H9 (cell line): ENCODE results near the gene NRXN3. TPM values are rescaled to one million over a fixed set of nuclear protein-coding genes. Genes with fewer than 3 reads are reported as not detected.

Source experiments
- DNase-seq: peaks from one replicate; pipeline ENCODE4 v3.0.0-alpha.2; 2017
- H2AFZ ChIP-seq: one replicate; pipeline ENCODE4 v1.6.1; 2013; ENCODE audit warnings: mild to moderate bottlenecking, low read length, control low read depth, moderate library complexity
- H2AK5ac ChIP-seq: 2 replicates; pipeline ENCODE4 v1.6.1; 2013; ENCODE audit warnings: low read length, control low read depth, mixed read lengths; ENCODE audit not compliant: insufficient read length
- H2BK120ac ChIP-seq: one replicate; pipeline ENCODE4 v1.6.1; 2013; ENCODE audit warnings: low read depth, mild to moderate bottlenecking, low read length, control low read depth, inconsistent platforms; ENCODE audit not compliant: poor library complexity, severe bottlenecking
- H2BK12ac ChIP-seq: 2 replicates; pipeline ENCODE4 v1.6.1; 2013; ENCODE audit warnings: low read length, control low read depth, mixed read lengths, low read depth; ENCODE audit not compliant: insufficient read length
- H2BK15ac ChIP-seq: 2 replicates; pipeline ENCODE4 v1.6.1; 2013; ENCODE audit warnings: low read depth, low read length, control low read depth
- H2BK20ac ChIP-seq: one replicate; pipeline ENCODE4 v1.6.1; 2013; ENCODE audit warnings: low read depth, mild to moderate bottlenecking, low read length, control low read depth, inconsistent platforms; ENCODE audit not compliant: poor library complexity, severe bottlenecking
- H2BK5ac ChIP-seq: 2 replicates; pipeline ENCODE4 v1.6.1; 2013; ENCODE audit warnings: low read length, control low read depth, mixed read lengths; ENCODE audit not compliant: insufficient read length
- H3K14ac ChIP-seq: 2 replicates; pipeline ENCODE4 v1.6.1; 2013; ENCODE audit warnings: low read length, control low read depth; ENCODE audit not compliant: insufficient read depth
- H3K18ac ChIP-seq: 2 replicates; pipeline ENCODE4 v1.6.1; 2013; ENCODE audit warnings: low read depth, mild to moderate bottlenecking, mixed read lengths, low read length, control low read depth; ENCODE audit not compliant: insufficient read length
- H3K23ac ChIP-seq: 2 replicates; pipeline ENCODE4 v1.6.1; 2013; ENCODE audit warnings: low read length, control low read depth, mixed read lengths, low read depth; ENCODE audit not compliant: insufficient read length
- H3K23me2 ChIP-seq: 2 replicates; pipeline ENCODE4 v1.6.1; 2013; ENCODE audit warnings: low read depth, mild to moderate bottlenecking, mixed read lengths, low read length, control low read depth; ENCODE audit not compliant: insufficient read length, poor library complexity, severe bottlenecking
- H3K27ac ChIP-seq: 2 replicates; pipeline ENCODE4 v1.5.1; 2013; ENCODE audit warnings: low read length, control low read depth, mixed read lengths, low read depth; ENCODE audit not compliant: insufficient read length
- H3K27me3 ChIP-seq: 2 replicates; pipeline ENCODE4 v1.6.1; 2013; ENCODE audit warnings: low read length, control low read depth, inconsistent platforms; ENCODE audit not compliant: insufficient read depth
- H3K4ac ChIP-seq: 2 replicates; pipeline ENCODE4 v1.6.1; 2013; ENCODE audit warnings: low read depth, mild to moderate bottlenecking, control low read depth, inconsistent platforms, low read length, moderate library complexity
- H3K4me1 ChIP-seq: 2 replicates; pipeline ENCODE4 v1.6.1; 2013; ENCODE audit warnings: low read length, control low read depth, inconsistent platforms; ENCODE audit not compliant: insufficient read depth
- H3K4me2 ChIP-seq: 2 replicates; pipeline ENCODE4 v1.6.1; 2013; ENCODE audit warnings: low read length, control low read depth, mixed read lengths; ENCODE audit not compliant: insufficient read length, insufficient read depth
- H3K56ac ChIP-seq: 2 replicates; pipeline ENCODE4 v1.6.1; 2013; ENCODE audit warnings: low read depth, mild to moderate bottlenecking, mixed read lengths, low read length, control low read depth; ENCODE audit not compliant: insufficient read length
- H3K79me1 ChIP-seq: 2 replicates; pipeline ENCODE4 v1.6.1; 2013; ENCODE audit warnings: low read depth, mild to moderate bottlenecking, moderate library complexity, low read length, control low read depth, inconsistent platforms; ENCODE audit not compliant: insufficient read depth, poor library complexity, severe bottlenecking
- H3K79me2 ChIP-seq: 2 replicates; pipeline ENCODE4 v1.6.1; 2013; ENCODE audit warnings: low read length, control low read depth, inconsistent platforms; ENCODE audit not compliant: insufficient read depth
- H3K9ac ChIP-seq: 2 replicates; pipeline ENCODE4 v1.6.1; 2013; ENCODE audit warnings: low read length, control low read depth, mixed read lengths; ENCODE audit not compliant: insufficient read length; ENCODE audit errors: extremely low read depth
- H3K9me3 ChIP-seq: one replicate; pipeline ENCODE4 v1.6.1; 2013; ENCODE audit warnings: low read depth, low read length, inconsistent platforms; ENCODE audit not compliant: control insufficient read depth
- H3T11ph ChIP-seq: one replicate; pipeline ENCODE4 v1.6.1; 2013; ENCODE audit warnings: mild to moderate bottlenecking, low read length, control low read depth, inconsistent platforms
- H4K20me1 ChIP-seq: one replicate; pipeline ENCODE4 v1.6.1; 2013; ENCODE audit not compliant: control insufficient read depth, insufficient read length, insufficient read depth
- H4K5ac ChIP-seq: 2 replicates; pipeline ENCODE4 v1.6.1; 2013; ENCODE audit warnings: low read depth, mild to moderate bottlenecking, mixed read lengths, low read length, control low read depth; ENCODE audit not compliant: insufficient read length
- H4K8ac ChIP-seq: replicated peaks from 2 replicates; pipeline ENCODE4 v1.6.1; 2013; ENCODE audit warnings: low read length, control low read depth, mixed read lengths, low read depth; ENCODE audit not compliant: insufficient read length
- H4K91ac ChIP-seq: 2 replicates; pipeline ENCODE4 v1.6.1; 2013; ENCODE audit warnings: low read depth, mild to moderate bottlenecking, moderate library complexity, mixed read lengths, low read length, control low read depth; ENCODE audit not compliant: insufficient read length
- H3K27ac Mint-ChIP-seq, 3 experiments: 2 replicates in 2 of 3; 3 replicates in 1 of 3; pipeline ENCODE4 v1.8.0; 2020 to 2021; ENCODE audit warnings: mixed read lengths in 3 of 3, mild to moderate bottlenecking in 1 of 3, moderate library complexity in 1 of 3
- H3K27me3 Mint-ChIP-seq: 2 replicates; pipeline ENCODE4 v1.8.0; 2021; ENCODE audit warnings: low read depth, mild to moderate bottlenecking, moderate library complexity, mixed read lengths
- H3K36me3 Mint-ChIP-seq, 3 experiments: 2 replicates in 2 of 3; 3 replicates in 1 of 3; pipeline ENCODE4 v1.8.0; 2020 to 2021; ENCODE audit warnings: low read depth in 3 of 3, mixed read lengths in 3 of 3; ENCODE audit not compliant: insufficient read depth in 1 of 3
- H3K4me1 Mint-ChIP-seq, 2 experiments: 2 replicates each; pipeline ENCODE4 v1.8.0; 2020; ENCODE audit warnings: mixed read lengths in 2 of 2
- H3K4me3 Mint-ChIP-seq, 2 experiments: 2 replicates in 1 of 2; 3 replicates in 1 of 2; pipeline ENCODE4 v1.8.0; 2020 to 2021; ENCODE audit warnings: mild to moderate bottlenecking in 2 of 2, mixed read lengths in 2 of 2, moderate library complexity in 1 of 2
- H3K9me3 Mint-ChIP-seq, 2 experiments: 2 replicates in 1 of 2; 3 replicates in 1 of 2; pipeline ENCODE4 v1.8.0; 2020; ENCODE audit warnings: mild to moderate bottlenecking in 2 of 2, mixed read lengths in 2 of 2, moderate library complexity in 1 of 2
- WGBS: extraction: QIAGEN DNeasy Blood & Tissue Kit; methylation state at CpG from one replicate; pipeline ENCODE4 v1.1.7; 2013; ENCODE audit warnings: missing lambda C conversion rate, low lambda C conversion rate, mixed read lengths; ENCODE audit not compliant: insufficient read length; ENCODE audit errors: extremely low coverage; 5-methylcytosine and 5-hydroxymethylcytosine counted together
- total RNA-seq: library from RNA; stranded (reverse); gene quantifications from 2 replicates; pipeline ENCODE4 v1.2.1, GENCODE V29; 2021
- TF ChIP-seq, protein P1 (sequence below): fragments of 200-600 bp; sonication (generic); conservative IDR thresholded peaks from 3 replicates; pipeline ENCODE4 v1.8.0; 2021; ENCODE audit warnings: antibody characterized with exemption, mild to moderate bottlenecking

NRXN3 gene
- total RNA-seq, 1 experiment from 2014 or later = 1.8 TPM

GRCh38 chr14:78852040-78852439, 681.9 kb downstream of the NRXN3 start:
- H3K23ac ChIP-seq = no peak overlapping the region
- no peak overlapping the region for H3K27ac Mint-ChIP-seq
- DNase-seq = no peak
- H2AK5ac ChIP-seq = no peak overlapping the region
- H3K4ac ChIP-seq = no peak overlapping the region
- no peak overlapping the region for H3K27ac ChIP-seq
- H3K23me2 ChIP-seq = no peaks in the 10 kb centered on the region
- H3K79me2 ChIP-seq = no peaks in the 10 kb centered on the region
- H3K9me3 Mint-ChIP-seq = no peaks in the 10 kb centered on the region
- H3K79me1 ChIP-seq = no peaks in the 10 kb centered on the region
- no peak overlapping the region for H2BK12ac ChIP-seq
- no peaks in the 10 kb centered on the region for H3K27me3 ChIP-seq
- no peak overlapping the region for H2BK5ac ChIP-seq
- H2AFZ ChIP-seq = no peak overlapping the region
- no peaks in the 10 kb centered on the region for H3K36me3 Mint-ChIP-seq
- no peak overlapping the region for H2BK15ac ChIP-seq
- no peaks in the 10 kb centered on the region for H3K9me3 ChIP-seq
- no peaks in the 10 kb centered on the region for H4K20me1 ChIP-seq
- no peak overlapping the region for H4K5ac ChIP-seq
- no CpG with 5 or more reads among the region's 1 CpG for WGBS
- TF ChIP-seq, protein P1, sequence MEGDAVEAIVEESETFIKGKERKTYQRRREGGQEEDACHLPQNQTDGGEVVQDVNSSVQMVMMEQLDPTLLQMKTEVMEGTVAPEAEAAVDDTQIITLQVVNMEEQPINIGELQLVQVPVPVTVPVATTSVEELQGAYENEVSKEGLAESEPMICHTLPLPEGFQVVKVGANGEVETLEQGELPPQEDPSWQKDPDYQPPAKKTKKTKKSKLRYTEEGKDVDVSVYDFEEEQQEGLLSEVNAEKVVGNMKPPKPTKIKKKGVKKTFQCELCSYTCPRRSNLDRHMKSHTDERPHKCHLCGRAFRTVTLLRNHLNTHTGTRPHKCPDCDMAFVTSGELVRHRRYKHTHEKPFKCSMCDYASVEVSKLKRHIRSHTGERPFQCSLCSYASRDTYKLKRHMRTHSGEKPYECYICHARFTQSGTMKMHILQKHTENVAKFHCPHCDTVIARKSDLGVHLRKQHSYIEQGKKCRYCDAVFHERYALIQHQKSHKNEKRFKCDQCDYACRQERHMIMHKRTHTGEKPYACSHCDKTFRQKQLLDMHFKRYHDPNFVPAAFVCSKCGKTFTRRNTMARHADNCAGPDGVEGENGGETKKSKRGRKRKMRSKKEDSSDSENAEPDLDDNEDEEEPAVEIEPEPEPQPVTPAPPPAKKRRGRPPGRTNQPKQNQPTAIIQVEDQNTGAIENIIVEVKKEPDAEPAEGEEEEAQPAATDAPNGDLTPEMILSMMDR = no peak
- no peak overlapping the region for H4K8ac ChIP-seq
- no peaks in the 10 kb centered on the region; the same call in 1 of the 2 replicates for H3K4me1 ChIP-seq
- H3T11ph ChIP-seq = no peak overlapping the region
- H2BK20ac ChIP-seq = no peak overlapping the region
- peaks cover 37 to 41% of the 10 kb centered on the region in 2 experiments for H3K4me1 Mint-ChIP-seq
- no peak overlapping the region for H3K56ac ChIP-seq
- H3K14ac ChIP-seq = no peak overlapping the region
- H3K4me3 Mint-ChIP-seq = no peak overlapping the region
- no peak overlapping the region for H3K18ac ChIP-seq
- H2BK120ac ChIP-seq = no peak overlapping the region
- no peak overlapping the region for H3K9ac ChIP-seq
- H4K91ac ChIP-seq = no peak overlapping the region
- H3K27me3 Mint-ChIP-seq = no peaks in the 10 kb centered on the region
- H3K4me2 ChIP-seq = no peak overlapping the region
